Measurements from ENCODE around the gene UGT1A4. TPM values are rescaled to one million over a fixed set of nuclear protein-coding genes. Genes with fewer than 3 reads are reported as not detected.

The UGT1A4 gene
- total RNA-seq, 1 experiment from 2014 or later = 73.6 TPM

- Histone ChIP-seq H3K79me2 (ENCODE audit: low read depth) (peaks cover 45% of the 10 kb centered on the region), H3K27ac (peak overlapping the region; percentile 97), H3K4me1 (replicated peaks; ENCODE audit: insufficient read depth) (peaks cover 37% of the 10 kb centered on the region), H3K36me3 (ENCODE audit: low read depth) (peaks cover 29% of the 10 kb centered on the region), H3F3A (ENCODE audit: insufficient read depth, low read depth) (peaks cover 72% of the 10 kb centered on the region), H3K9me3 (ENCODE audit: insufficient read depth, low read depth) (no peaks in the 10 kb centered on the region), H3K9me2 (ENCODE audit: insufficient read depth) (no peaks in the 10 kb centered on the region), H4K20me1 (ENCODE audit: insufficient read depth) (no peaks in the 10 kb centered on the region), H3K27me3 (ENCODE audit: insufficient read depth, low read depth) (no peaks in the 10 kb centered on the region), H3K4me2 (peak overlapping the region; percentile 96), H3K4me3 (peak overlapping the region; percentile 69; the same call in 1 of the 2 replicates), H2AFZ (no peak overlapping the region)
- BruUV-seq (replicated peaks) = no TSS peak
- ChIA-PET CTCF (interaction anchor here (0.6 to 0.7 kb wide), 2 partner anchors 47 to 309 kb away, joined by 3 read pairs; no protein-coding TSS in a partner anchor), POLR2A (ENCODE audit: unreplicated experiment) (interaction anchor here (0.5 to 2.2 kb wide), 14 partner anchors 9 to 1422 kb away, joined by 3 to 53 read pairs (median 13); partner anchors contain the start of gene USP40)
- intact Hi-C loops (cut with micrococcal nuclease; ENCODE audit: unreplicated experiment) = loop anchor here (1.0 to 10.0 kb wide), 7 partner anchors 133 to 734 kb away; partner anchors contain the start of genes ATG16L1 and DGKD
- peak; percentile 96 to 99 for DNase-seq
- TF ChIP-seq CTCF (conservative IDR thresholded peaks at IDR 0.05) = no peak
- no peak for TF ChIP-seq EZH2 (IDR thresholded peaks at IDR 0.05; ENCODE audit: low read depth)
Observed at GRCh38 chr2:233690444-233690843, 28.1 kb upstream of the UGT1A4 start.

GRCh38 chr2:233691443-233692433 lies 26.8 kb upstream of the UGT1A4 start:
- TF ChIP-seq EZH2 (IDR thresholded peaks at IDR 0.05; ENCODE audit: low read depth) (no peak), CTCF (conservative IDR thresholded peaks at IDR 0.05) (no peak)
- BruUV-seq (replicated peaks) = TSS peak; percentile 58
- Histone ChIP-seq H3F3A (ENCODE audit: insufficient read depth, low read depth) (peaks cover 85% of the 10 kb centered on the region), H3K9me3 (ENCODE audit: insufficient read depth, low read depth) (no peaks in the 10 kb centered on the region), H3K79me2 (ENCODE audit: low read depth) (peaks cover 58% of the 10 kb centered on the region), H4K20me1 (ENCODE audit: insufficient read depth) (no peaks in the 10 kb centered on the region), H3K4me1 (replicated peaks; ENCODE audit: insufficient read depth) (peaks cover 48% of the 10 kb centered on the region), H3K4me2 (peak overlapping the region; percentile 96), H2AFZ (no peak overlapping the region), H3K4me3 (peak overlapping the region; percentile 69), H3K27me3 (ENCODE audit: insufficient read depth, low read depth) (no peaks in the 10 kb centered on the region), H3K9me2 (ENCODE audit: insufficient read depth) (no peaks in the 10 kb centered on the region), H3K36me3 (ENCODE audit: low read depth) (peaks cover 41% of the 10 kb centered on the region), H3K27ac (peak overlapping the region; percentile 97)
- ChIA-PET POLR2A (ENCODE audit: unreplicated experiment) (interaction anchor here (0.5 to 2.2 kb wide), 21 partner anchors 8 to 1237 kb away, joined by 3 to 53 read pairs (median 5); partner anchors contain the start of gene USP40), CTCF (interaction anchor here (0.6 to 0.9 kb wide), 3 partner anchors 45 to 179 kb away, joined by 3 to 6 read pairs (median 3); no protein-coding TSS in a partner anchor)
- intact Hi-C loops (cut with micrococcal nuclease; ENCODE audit: unreplicated experiment) = loop anchor here (1.0 to 10.0 kb wide), 9 partner anchors 15 to 733 kb away; partner anchors contain the start of genes ATG16L1, DGKD and USP40
- DNase-seq = peak; percentile 98 to 99

GRCh38 chr2:233692648-233693047 lies 25.9 kb upstream of the UGT1A4 start, which contains the start of gene UGT1A6:
UGT1A6 (plus strand) TSS chr2:233692890; CDS start chr2:233693005, 115 bp downstream.
- Histone ChIP-seq H4K20me1 (ENCODE audit: insufficient read depth) (no peaks in the 10 kb centered on the region), H3F3A (ENCODE audit: insufficient read depth, low read depth) (peaks cover 94% of the 10 kb centered on the region), H2AFZ (no peak within 1 kb of the TSS), H3K36me3 (ENCODE audit: low read depth) (peaks cover 51% of the 10 kb centered on the region), H3K27ac (peak within 1 kb of the TSS; percentile 97), H3K4me3 (peak within 1 kb of the TSS; percentile 69), H3K79me2 (ENCODE audit: low read depth) (peaks cover 67% of the 10 kb centered on the region), H3K27me3 (ENCODE audit: insufficient read depth, low read depth) (no peaks in the 10 kb centered on the region), H3K4me1 (replicated peaks; ENCODE audit: insufficient read depth) (peaks cover 52% of the 10 kb centered on the region), H3K9me3 (ENCODE audit: insufficient read depth, low read depth) (no peaks in the 10 kb centered on the region), H3K9me2 (ENCODE audit: insufficient read depth) (no peaks in the 10 kb centered on the region), H3K4me2 (peak within 1 kb of the TSS; percentile 96)
- TF ChIP-seq EZH2 (IDR thresholded peaks at IDR 0.05; ENCODE audit: low read depth) (no peak), CTCF (conservative IDR thresholded peaks at IDR 0.05) (no peak)
- POLR2A ChIA-PET (ENCODE audit: unreplicated experiment) = interaction anchor here (0.7 to 2.1 kb wide), 4 partner anchors 10 to 153 kb away, joined by 3 to 16 read pairs (median 6); no protein-coding TSS in a partner anchor
- no TSS peak for BruUV-seq (replicated peaks)
- CTCF ChIA-PET = no interaction called here
- no peak for DNase-seq
- intact Hi-C loops (cut with micrococcal nuclease; ENCODE audit: unreplicated experiment) = loop anchor here (5.0 to 10.0 kb wide), 5 partner anchors 280 to 732 kb away; partner anchors contain the start of genes ATG16L1 and DGKD
